HFFc6 (cell line): Measurements from ENCODE around the gene ZNF407. TPM values are rescaled to one million over a fixed set of nuclear protein-coding genes. Genes with fewer than 3 reads are reported as not detected.

ENCODE experiments used
- DNase-seq: peaks from one replicate; pipeline ENCODE4 v3.0.0-alpha.2; 2018
- H3K27ac Mint-ChIP-seq: 2 replicates; pipeline ENCODE4 v1.8.0; 2020; ENCODE audit warnings: mild to moderate bottlenecking, mixed read lengths
- H3K27me3 Mint-ChIP-seq: 2 replicates; pipeline ENCODE4 v1.8.0; 2021; ENCODE audit warnings: mild to moderate bottlenecking, moderate library complexity, mixed read lengths; ENCODE audit not compliant: insufficient read depth
- H3K36me3 Mint-ChIP-seq: 2 replicates; pipeline ENCODE4 v1.8.0; 2021; ENCODE audit warnings: low read depth, mixed read lengths
- H3K4me1 Mint-ChIP-seq: 2 replicates; pipeline ENCODE4 v1.8.0; 2020; ENCODE audit warnings: low read depth, mixed read lengths
- H3K4me3 Mint-ChIP-seq: 2 replicates; pipeline ENCODE4 v1.8.0; 2020; ENCODE audit warnings: mild to moderate bottlenecking, moderate library complexity, mixed read lengths
- H3K9me3 Mint-ChIP-seq: 2 replicates; pipeline ENCODE4 v1.8.0; 2020; ENCODE audit warnings: mild to moderate bottlenecking, mixed read lengths
- CTCF ChIP-seq: fragments of 200-600 bp; sonication (generic); IDR thresholded peaks from 2 replicates; pipeline ENCODE4 v1.5.0; 2021; ENCODE audit warnings: antibody characterized with exemption, mild to moderate bottlenecking
- total RNA-seq, 6 experiments: library from RNA; stranded (reverse); fragmentation: NEBNext Ultra II Directional; extraction: Animal tissue kit (Norgen Biotek cat#: 25700); gene quantifications; 2 replicates in 1 of 6; 3 replicates in 5 of 6; pipeline ENCODE4 v1.2.3, GENCODE V29; 2021

The ZNF407 gene
- total RNA-seq, 6 experiments from 2014 or later, result 7.9 to 9.7 (median 9.1) TPM

GRCh38 chr18:75066021-75066880, 468.6 kb downstream of the ZNF407 start:
- Mint-ChIP-seq H3K4me1 (peaks cover 18% of the 10 kb centered on the region), H3K27ac (no peak overlapping the region), H3K4me3 (no peak overlapping the region), H3K9me3 (no peaks in the 10 kb centered on the region), H3K27me3 (no peaks in the 10 kb centered on the region; the same call in none of the 2 replicates), H3K36me3 (no peaks in the 10 kb centered on the region)
- no peak for TF ChIP-seq CTCF
- DNase-seq, result no peak

GRCh38 chr18:75066936-75067335, 469.3 kb downstream of the ZNF407 start:
- no peaks in the 10 kb centered on the region for H3K9me3 Mint-ChIP-seq
- H3K27me3 Mint-ChIP-seq, result no peaks in the 10 kb centered on the region; the same call in none of the 2 replicates
- TF ChIP-seq CTCF, result no peak
- no peak for DNase-seq
- H3K36me3 Mint-ChIP-seq, result no peaks in the 10 kb centered on the region
- H3K4me1 Mint-ChIP-seq, result peaks cover 22% of the 10 kb centered on the region
- H3K4me3 Mint-ChIP-seq, result no peak overlapping the region
- no peak overlapping the region for H3K27ac Mint-ChIP-seq

DNA sequence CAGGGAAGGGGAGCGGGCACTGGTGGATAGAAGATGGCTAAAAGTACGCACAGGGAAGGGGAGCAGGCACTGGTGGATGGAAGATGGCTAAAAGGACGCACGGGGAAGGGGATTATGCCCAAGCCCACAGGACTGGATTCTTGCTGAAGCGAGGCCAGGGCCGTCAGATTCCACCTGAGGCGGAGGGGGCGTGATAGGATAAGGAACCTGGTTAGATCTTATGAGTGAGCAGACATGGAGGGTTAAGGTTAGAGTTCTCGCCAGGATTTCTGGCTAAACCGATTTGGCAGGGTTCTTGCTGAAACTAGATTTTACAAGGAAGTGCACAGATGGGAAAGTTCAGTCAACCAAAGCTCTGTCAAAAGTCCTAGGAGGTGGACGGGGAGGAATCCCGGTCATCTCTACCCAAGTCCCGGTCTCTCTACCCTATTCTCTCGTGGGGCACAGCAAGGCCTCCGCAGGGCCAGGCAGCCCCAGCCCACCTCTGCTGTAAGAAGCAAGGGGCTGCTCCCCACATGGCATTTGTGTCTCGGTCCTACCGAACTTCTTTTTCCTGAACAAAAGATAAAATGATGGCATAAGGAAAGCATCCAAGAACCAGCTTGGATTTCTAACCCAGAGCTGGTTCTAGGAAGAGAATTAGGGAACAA, 470.5 kb downstream of the ZNF407 start:
- Mint-ChIP-seq H3K4me3 (no peak overlapping the region), H3K36me3 (no peaks in the 10 kb centered on the region), H3K4me1 (peaks cover 22% of the 10 kb centered on the region), H3K27ac (no peak overlapping the region), H3K9me3 (no peaks in the 10 kb centered on the region), H3K27me3 (no peaks in the 10 kb centered on the region; the same call in none of the 2 replicates)
- TF ChIP-seq CTCF, result no peak
- DNase-seq, result no peak

GRCh38 chr18:75068682-75069435, 471.2 kb downstream of the ZNF407 start:
- no peak overlapping the region for H3K27ac Mint-ChIP-seq
- no peak for TF ChIP-seq CTCF
- H3K4me3 Mint-ChIP-seq, result no peak overlapping the region
- H3K36me3 Mint-ChIP-seq, result no peaks in the 10 kb centered on the region
- no peaks in the 10 kb centered on the region for H3K9me3 Mint-ChIP-seq
- H3K4me1 Mint-ChIP-seq, result peaks cover 22% of the 10 kb centered on the region
- H3K27me3 Mint-ChIP-seq, result no peaks in the 10 kb centered on the region; the same call in none of the 2 replicates
- no peak for DNase-seq

GRCh38 chr18:75070235-75070624, 472.6 kb downstream of the ZNF407 start:
- Mint-ChIP-seq H3K9me3 (no peaks in the 10 kb centered on the region), H3K4me3 (peak overlapping the region; percentile 81; the same call in 1 of the 2 replicates), H3K27ac (peak overlapping the region; percentile 96), H3K27me3 (no peaks in the 10 kb centered on the region; the same call in 1 of the 2 replicates), H3K4me1 (peaks cover 22% of the 10 kb centered on the region), H3K36me3 (no peaks in the 10 kb centered on the region)
- no peak for DNase-seq
- TF ChIP-seq CTCF, result no peak
